ENCODE data around the gene BCAT1.

DNA sequence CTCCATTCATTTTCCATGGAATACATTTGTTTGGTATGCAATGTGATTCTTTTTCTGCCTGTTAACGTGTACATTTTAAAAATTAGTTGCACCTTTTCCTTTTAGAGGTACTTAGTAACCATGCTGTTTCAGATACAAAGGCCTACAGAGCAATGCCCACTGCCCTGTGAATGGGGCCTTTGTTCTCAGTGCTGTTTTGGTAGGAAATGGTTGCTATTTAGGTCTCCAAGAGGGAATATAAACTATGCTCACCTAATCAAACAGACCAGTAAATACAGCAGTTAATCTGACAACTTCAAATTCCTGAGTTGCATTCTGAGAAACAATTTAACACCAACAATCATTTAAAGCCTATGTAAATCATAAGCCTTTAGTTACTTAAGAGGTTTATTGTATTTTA lies 188.7 kb downstream of the BCAT1 start:
- TF ChIP-seq, protein P1, sequence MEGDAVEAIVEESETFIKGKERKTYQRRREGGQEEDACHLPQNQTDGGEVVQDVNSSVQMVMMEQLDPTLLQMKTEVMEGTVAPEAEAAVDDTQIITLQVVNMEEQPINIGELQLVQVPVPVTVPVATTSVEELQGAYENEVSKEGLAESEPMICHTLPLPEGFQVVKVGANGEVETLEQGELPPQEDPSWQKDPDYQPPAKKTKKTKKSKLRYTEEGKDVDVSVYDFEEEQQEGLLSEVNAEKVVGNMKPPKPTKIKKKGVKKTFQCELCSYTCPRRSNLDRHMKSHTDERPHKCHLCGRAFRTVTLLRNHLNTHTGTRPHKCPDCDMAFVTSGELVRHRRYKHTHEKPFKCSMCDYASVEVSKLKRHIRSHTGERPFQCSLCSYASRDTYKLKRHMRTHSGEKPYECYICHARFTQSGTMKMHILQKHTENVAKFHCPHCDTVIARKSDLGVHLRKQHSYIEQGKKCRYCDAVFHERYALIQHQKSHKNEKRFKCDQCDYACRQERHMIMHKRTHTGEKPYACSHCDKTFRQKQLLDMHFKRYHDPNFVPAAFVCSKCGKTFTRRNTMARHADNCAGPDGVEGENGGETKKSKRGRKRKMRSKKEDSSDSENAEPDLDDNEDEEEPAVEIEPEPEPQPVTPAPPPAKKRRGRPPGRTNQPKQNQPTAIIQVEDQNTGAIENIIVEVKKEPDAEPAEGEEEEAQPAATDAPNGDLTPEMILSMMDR (IDR thresholded peaks at IDR 0.05): no peak
- TF ChIP-seq POLR2A (IDR thresholded peaks at IDR 0.05): no peak

Measured in Peyer's patch (tissue), 4 donors.